GM19035 (cell line): ENCODE measurements around the gene MGA.

ENCODE experiments used
- ATAC-seq: cut with Tn5 transposase; IDR thresholded peaks from one replicate; pipeline ENCODE4 v1.9.1; 2021; ENCODE audit not compliant: unreplicated experiment

Gene MGA

DNA sequence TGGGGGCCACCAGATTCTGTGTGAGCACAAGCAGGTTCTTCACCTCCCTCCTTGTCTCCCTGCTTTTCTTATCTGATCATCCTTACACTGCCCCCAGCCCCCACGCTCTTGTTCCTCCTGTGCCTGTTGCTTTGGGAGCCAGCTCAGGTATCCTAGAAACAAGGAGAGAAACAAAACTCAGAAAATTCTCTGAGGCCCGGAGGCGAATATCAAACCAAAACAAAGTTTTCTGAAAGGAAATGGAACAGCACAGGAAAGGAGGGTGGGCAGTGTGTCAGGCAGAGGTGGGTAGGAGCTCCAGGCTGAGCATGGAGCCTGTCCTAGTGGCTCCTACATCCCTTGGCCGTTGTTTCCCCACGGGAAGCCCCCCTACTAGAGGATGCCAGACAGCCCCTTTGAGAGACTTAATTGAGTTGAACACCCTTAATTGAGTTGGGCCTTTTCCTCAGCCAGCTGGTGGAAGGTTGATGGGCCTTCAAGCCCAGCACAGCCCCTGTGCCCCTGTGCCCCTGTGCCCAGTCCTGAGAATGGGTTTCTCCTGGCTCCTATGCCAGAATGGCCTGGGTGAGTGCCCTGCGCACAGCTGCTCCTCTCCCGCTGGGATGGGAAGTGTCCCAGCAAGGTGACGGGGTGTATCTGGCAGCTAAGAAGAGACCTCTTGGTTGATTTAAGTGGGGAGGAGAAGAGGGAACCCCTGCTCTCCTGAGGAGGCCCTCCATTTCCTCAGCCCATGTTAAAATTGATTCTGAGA, 144.9 kb downstream of the MGA start:
- no peak for ATAC-seq

DNA sequence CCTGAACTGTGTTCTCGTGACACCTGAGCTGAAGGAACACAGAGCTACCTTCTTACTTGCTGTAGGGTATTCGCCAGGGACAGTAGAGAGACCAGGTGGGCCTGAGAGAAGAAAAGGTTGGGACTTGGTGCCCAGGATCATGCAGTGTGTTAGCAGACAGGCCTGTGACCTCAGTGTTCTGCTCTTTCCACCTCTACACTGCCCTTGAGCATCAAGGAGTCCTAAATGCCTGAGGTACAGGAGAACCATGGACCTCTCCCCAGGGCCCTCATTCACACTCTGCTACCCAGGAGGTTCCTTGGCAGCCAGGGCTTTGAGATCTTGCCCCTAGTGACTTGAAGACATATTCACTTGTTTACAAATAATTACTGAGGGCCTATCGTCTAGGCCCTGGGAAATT, 145.5 kb downstream of the MGA start:
- no peak for ATAC-seq

DNA sequence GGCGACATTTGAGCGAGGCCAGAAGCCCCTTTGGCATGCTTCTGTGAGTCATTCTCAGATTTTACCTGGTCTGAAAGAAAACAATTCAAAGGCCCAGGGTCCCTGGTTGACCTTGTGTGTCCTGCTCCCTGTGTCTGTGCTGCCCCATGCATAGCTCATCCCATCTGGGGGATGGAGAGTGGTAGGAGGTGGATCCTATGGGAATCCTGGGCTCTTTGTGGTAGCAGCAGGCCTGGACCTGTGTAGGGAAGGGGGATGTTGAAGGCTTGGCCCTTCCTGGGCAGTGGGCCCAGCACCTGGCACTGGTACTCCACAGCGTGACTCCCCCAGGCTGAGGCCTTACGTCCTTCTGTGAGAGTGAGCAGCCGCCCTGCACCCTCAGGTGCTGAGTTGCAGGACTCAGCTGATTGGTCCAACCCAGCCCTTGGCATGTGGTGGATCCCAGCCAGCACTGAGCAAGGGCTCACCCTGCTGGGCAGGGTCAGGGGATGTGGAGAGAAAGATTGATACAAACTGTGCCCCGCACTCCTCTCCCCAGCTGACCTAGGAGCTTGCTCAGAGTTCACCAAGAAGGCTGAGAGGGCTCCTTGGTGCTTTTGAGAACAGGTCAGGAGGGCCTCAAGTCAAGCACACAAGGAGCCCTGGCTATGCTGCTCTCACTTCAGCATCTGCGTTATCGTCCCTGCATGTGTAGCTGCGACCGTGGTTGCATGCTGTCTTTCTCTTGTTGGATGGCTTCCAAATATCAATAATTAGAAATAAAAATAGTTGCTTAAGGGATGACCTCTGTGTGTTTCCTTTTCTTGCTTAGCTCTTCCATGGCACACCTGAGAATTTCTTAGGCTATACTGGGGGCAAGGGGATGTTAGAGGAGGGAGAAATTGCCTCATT, 146.3 kb downstream of the MGA start:
- ATAC-seq = no peak

DNA sequence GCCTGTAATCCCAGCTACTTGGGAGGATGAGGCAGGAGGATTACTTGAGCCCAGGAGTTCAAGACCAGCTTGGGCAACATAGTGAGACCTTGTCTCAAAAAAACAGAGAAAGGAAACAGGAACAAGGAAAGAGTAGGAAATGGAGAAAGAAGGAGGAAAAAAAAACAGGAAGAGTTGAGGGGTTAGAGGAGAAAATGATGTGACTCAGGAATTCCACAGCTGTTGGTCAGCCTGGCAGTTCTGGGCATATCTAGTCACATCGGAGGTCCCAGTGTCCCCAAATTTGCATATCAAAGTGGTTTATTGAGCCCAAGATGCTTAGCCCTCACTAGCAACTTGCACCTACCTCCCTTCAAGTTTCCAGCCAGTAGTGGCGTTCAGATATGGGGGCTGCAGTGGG, 148.9 kb downstream of the MGA start:
- ATAC-seq = no peak

DNA sequence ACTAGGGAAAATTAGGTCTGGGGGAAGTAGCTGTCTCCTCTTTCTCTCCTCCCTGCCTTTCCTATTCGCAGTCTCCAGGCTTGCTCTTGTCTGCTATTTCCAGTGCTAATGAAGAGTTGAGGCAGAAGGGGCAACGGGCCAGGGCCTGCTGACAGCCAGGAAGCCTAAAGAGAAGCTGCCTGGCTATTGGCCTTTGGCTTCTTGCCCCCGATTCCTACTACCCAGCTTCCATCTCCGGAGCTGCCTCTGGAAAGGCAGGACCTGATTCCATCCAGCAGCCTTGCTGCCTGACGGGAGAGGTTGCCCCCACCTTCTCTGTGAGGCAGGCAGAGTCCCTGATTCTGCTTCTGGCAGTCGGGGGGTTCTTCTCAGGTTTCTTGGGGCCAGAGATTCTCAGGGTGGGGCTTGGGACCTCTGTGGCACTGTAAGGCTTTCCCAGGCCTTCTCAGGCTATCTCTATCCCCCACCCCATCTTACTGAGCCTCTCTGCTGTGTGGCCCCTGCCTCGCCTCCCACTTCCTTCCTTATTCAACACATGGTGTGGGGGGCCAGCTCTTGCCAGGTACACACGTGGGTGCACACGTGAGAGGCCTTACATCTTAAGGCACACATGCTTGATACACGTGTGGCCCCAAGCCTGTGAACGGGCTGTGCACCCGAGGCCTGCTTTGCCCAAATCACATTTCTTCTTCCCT, 149.5 kb downstream of the MGA start:
- no peak for ATAC-seq

DNA sequence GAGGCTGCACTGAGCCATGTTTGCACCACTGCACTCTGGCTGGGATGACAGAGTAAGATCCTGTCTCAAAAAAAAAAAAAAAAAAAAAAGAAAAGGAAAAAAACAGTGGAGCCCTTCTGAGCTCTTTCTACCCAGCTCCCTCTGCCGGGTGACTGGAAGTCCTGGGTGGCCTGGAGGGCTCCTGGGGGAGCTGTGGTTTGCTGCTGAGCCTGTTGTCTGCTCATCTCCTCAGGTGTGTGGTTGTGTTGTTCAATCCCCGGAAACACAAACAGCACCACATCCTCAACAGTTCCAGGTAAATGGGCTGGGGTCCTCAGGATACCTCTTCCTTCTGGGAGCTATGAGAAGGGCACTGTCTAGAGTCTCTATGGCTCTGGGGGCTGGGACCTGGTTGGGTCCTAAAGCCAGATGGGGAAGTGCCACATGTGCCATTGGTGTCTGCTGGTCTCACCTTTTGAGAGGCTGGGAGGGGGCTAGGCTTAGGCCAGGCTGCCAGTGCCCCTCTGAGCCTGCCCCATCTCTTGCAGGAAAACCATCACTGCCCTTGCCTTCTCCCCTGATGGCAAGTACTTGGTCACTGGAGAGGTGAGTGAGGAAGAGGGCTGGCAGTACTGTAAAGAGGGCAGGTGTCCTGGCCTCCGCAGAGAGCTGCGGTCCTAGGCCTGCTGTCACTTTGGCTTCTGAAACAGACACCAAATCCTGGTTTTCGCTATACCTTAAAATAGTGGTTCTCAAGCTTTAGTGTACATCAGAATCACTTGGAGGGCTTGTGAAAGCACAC, 150.6 kb downstream of the MGA start:
- ATAC-seq = no peak

DNA sequence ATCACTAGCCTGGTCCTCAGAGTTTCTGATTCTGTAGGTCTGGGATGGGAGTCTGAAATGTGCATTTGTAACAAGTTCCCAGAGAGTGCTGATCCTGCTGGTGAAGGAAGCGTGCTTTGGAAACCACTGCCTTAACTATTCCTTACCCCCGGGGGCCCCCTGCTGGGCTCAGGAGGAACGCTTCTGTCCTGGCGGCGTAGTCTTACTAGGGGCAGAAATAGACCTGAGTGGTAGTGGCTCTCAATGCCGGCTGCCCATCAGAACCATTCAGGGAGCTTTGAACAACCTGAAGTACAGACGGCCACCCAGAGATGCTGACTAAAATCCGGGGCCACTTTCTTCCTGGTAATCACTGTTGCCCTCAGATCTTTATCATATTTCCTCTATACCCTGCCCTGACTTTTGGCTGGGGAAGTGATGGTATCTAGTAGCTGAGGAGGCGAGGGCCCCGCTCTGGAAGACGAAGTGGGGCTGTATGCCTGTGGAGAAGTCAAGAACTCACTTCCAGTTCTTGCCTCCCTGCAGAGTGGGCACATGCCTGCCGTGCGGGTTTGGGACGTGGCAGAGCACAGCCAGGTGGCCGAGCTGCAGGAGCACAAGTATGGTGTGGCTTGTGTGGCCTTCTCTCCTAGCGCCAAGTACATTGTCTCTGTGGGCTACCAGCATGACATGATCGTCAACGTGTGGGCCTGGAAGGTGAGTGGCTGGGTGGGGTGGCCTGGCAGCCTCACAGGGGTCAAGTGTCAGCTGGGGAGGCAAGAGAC, 151.4 kb downstream of the MGA start:
- no peak for ATAC-seq

DNA sequence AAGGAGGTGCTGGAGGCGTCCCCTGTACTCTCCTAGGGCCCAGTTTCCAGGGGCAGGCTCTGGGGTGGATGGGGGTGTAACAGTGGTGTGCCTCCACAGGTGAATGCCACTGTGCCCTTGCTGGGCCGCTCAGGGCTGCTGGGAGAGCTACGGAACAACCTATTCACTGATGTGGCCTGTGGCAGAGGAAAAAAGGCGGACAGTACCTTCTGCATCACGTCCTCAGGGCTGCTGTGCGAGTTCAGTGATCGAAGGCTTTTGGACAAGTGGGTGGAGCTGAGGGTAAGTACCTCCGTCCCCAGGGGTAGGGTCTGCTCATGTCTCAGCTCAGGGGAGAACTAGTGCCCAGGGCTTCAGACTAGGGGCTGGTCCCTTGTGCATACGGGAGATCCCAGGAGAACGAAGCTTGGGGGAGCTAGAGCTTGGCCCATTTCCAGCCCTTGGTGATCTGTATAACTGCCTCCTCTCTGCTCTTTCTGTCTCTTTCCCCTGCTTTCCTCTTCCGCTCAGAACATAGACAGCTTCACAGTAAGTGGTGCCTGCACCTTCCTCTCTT, 152.7 kb downstream of the MGA start:
- no peak for ATAC-seq

DNA sequence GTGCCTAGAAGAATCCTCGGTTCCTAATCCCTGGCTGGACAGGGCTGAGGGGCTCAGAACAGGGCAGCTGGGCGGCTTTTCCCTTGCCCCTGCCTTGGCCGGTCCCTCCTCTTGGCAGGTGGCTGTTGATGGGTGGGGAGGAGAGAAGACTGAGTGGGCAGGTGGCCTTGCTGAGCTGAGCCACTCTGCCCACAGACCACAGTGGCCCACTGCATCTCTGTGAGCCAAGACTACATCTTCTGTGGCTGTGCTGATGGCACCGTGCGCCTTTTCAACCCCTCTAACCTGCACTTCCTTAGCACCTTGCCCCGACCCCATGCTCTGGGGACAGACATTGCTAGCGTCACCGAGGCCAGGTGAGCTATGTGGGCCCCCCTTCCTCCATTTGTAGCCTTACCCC, 153.2 kb downstream of the MGA start:
- ATAC-seq = no peak

DNA sequence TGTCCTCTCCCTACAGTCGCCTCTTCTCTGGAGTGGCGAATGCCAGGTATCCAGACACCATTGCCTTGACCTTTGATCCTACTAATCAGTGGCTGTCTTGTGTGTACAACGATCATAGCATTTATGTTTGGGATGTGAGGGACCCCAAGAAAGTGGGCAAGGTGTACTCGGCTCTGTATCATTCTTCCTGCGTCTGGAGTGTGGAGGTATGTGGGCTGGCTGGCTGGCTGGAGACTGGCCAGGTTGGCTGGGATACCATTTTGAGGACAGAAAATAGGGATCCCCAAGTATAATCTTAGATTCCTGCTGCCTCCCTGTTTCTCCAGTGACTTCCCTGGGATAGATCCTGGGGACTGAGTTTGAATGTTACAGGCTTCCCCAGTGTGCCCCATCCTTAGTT, 154.3 kb downstream of the MGA start:
- no peak for ATAC-seq

DNA sequence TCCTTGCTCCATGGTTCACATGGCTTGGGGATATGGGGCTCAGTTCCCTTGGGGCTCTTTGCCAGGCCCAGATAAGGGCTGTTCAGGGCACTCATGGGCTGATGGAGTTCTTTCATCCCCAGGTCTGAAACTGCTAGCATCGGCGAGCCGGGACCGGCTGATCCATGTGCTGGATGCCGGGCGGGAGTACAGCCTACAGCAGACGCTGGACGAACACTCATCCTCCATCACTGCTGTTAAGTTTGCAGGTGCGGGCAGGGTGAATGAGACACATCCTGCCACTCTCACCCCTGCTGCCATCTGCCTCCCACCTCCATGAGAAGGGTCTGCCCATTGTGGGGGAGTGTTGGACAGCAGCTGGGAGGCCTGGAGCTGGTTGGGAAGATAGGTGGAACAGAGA, 156.6 kb downstream of the MGA start:
- no peak for ATAC-seq

DNA sequence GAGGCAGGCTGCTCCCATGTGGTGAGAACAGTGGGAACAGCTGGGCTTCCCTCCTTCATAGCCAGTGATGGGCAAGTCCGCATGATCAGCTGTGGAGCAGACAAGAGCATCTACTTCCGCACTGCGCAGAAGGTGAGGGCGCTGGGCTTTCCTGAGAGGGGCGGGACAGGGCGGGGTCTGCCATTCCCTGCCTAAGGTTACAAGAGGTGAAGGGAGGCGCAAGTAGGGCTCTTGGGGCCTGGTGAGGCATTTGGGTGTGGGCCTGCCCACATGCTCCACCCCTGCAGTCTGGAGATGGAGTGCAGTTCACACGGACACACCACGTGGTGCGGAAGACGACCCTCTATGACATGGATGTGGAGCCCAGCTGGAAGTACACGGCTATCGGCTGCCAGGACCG, 157.1 kb downstream of the MGA start:
- no peak for ATAC-seq

DNA sequence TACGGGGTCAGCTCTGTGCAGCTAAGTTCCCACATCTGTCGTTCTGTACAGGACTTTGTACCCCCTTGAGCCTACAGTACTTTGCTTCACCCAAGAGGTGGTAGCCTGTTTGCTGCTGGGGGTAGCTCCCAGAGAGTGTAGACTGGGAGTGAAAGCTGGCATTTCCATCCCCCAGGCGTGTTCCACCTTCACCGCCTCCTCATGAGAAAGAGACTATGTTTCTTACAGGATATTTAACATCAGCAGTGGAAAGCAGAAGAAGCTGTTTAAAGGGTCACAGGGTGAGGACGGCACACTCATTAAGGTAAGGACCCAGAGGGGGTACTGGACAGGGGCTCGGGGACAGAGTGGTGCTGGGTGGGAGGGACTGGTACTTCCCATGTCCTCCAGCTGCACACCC, 157.6 kb downstream of the MGA start:
- ATAC-seq = no peak

DNA sequence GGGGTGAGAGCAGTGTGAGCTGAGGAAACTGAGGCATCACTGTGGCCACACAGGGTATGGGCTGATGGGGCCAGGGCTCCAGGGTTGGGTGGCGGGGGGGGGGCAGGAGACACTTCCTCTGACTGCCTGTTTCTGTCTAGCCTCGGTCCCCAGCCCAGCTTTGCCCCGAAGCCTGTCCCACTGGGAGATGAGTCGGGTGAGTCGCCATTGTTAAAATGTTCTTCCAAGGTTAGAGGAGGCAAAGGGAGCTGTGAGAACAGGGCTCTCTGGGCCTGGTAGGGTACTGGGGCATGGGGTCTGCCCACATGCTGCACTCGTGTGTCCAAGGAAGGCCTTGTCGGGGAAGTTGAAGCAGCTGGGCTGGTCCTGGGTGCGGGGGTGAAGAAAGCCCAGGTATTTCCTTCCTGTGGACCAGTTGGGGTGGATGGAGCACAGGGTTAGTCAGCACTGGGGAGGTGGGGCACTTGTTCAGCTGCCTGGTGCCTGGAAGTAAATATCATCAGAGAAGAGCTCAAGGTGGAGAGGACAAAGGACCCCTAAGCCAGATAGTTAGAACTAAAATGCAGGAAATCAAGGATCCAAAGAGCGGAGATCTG, 159.3 kb downstream of the MGA start:
- ATAC-seq = no peak

DNA sequence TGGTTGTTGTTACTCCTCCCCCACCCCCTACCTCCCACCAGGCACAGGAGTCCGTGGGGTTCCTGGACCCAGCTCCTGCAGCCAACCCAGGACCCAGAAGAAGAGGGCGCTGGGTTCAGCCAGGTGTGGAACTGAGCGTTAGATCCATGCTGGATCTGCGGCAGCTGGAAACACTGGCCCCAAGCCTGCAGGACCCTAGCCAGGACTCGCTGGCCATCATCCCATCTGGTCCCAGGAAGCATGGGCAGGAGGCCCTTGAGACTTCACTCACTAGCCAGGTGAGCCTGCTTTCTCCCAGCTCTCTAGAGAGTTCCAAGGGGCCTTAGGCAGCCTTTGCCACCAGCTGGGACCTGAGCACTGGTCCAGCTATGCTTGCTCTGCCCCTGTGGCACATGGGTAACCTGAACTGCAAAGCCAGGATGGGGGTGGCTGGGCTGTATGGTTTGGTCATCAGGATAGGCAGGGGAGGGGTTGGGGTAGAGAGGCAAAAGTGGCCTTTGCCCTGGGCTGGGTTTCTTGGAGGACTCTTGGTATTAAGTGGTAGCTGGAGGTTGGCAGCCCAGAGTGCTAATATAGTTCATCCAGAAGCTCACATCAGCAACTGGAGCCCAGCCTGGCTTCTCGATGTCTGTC, 160.7 kb downstream of the MGA start:
- no peak for ATAC-seq

DNA sequence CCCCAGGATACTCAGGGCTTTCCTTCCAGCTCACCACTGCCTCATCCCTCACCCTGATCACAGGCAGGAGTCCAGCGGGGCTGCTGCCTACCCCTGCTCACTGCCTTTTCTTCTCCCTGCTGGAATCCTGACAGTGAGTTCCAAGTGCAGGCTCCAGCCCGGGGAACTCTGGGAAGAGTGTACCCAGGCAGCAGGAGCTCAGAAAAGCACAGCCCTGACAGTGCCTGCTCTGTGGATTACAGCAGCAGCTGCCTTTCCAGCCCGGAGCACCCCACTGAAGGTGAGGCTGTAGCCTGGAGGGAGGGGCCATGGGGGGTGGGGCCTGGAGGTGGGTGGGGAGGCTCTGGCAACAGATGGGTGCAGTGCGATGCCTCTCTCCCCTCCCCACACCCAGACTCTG, 161.6 kb downstream of the MGA start:
- ATAC-seq = no peak

DNA sequence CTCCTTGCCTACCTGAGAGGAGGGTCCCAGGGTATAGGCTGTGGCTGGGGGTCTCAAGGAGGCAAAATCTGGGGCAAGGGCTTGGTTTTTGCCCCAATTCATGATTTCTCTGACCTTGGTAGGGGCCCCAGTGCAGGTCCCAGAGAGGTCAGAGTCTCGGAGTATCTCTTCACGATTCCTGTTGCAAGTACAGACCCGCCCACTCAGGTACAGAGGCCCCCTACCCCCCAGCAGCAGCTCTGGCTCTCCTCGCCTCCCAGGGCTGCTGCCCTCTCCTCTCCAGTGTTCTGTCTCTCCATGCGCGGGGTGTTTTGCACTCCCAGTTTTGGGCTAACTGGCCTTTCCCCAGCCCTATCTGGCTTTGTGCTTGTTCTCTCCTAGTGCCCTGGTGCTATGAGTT, 162.3 kb downstream of the MGA start:
- ATAC-seq = no peak
